ENCODE measurements around the gene OR2V2. TPM values are rescaled to one million over a fixed set of nuclear protein-coding genes. Genes with fewer than 3 reads are reported as not detected.
A peak's percentile ranks its signal among the peaks of the same experiment; 100 is the strongest.

OR2V2 gene
- total RNA-seq, 1 donor from 2014 or later = not detected

GRCh38 chr5:181184845-181185216, 37.4 kb downstream of the OR2V2 start:
- intact Hi-C loops (cut with DNase I) = loop anchor here (5.0 kb wide), 1 partner anchor 383 kb away; the partner anchor contains the start of gene MGAT1
- DNase-seq (ENCODE audit: missing footprints) (no peak), ATAC-seq (no peak)

- DNase-seq (ENCODE audit: missing footprints) (no peak), ATAC-seq (no peak)
- intact Hi-C loops (cut with DNase I) = loop anchor here (5.0 kb wide), 1 partner anchor 383 kb away; the partner anchor contains the start of gene MGAT1
Observed at GRCh38 chr5:181185560-181185959, 38.2 kb downstream of the OR2V2 start.

GRCh38 chr5:181186022-181186421, 38.6 kb downstream of the OR2V2 start:
- ATAC-seq (no peak), DNase-seq (ENCODE audit: missing footprints) (no peak)
- intact Hi-C loops (cut with DNase I) = loop anchor here (5.0 kb wide), 1 partner anchor 384 kb away; the partner anchor contains the start of gene MGAT1

GRCh38 chr5:181186986-181187499, 39.7 kb downstream of the OR2V2 start:
- ATAC-seq (no peak), DNase-seq (ENCODE audit: missing footprints) (no peak)
- intact Hi-C loops (cut with DNase I) = loop anchor here (5.0 kb wide), 1 partner anchor 385 kb away; the partner anchor contains the start of gene MGAT1

GRCh38 chr5:181187500-181188213, 40.3 kb downstream of the OR2V2 start:
- DNase-seq (ENCODE audit: missing footprints) (peak; percentile 88), ATAC-seq (peak; percentile 22)
- intact Hi-C loops (cut with DNase I) = loop anchor here (1.0 to 5.0 kb wide), 3 partner anchors 35 to 385 kb away; partner anchors contain the start of genes MGAT1 and TRIM52

GRCh38 chr5:181188700-181189362, 41.4 kb downstream of the OR2V2 start:
- intact Hi-C loops (cut with DNase I) = loop anchor here (1.0 to 5.0 kb wide), 3 partner anchors 33 to 387 kb away; partner anchors contain the start of genes MGAT1 and TRIM52
- ATAC-seq (peak; percentile 24), DNase-seq (ENCODE audit: missing footprints) (peak; percentile 80)

- DNase-seq (ENCODE audit: missing footprints) = no peak
- intact Hi-C loops (cut with DNase I) = loop anchor here (2.0 to 5.0 kb wide), 2 partner anchors 71 to 387 kb away; partner anchors contain the start of genes MGAT1 and TRIM52
- ATAC-seq = no peak
Observed at GRCh38 chr5:181189363-181189961, 42.1 kb downstream of the OR2V2 start.

- ATAC-seq (no peak), DNase-seq (ENCODE audit: missing footprints) (no peak)
- intact Hi-C loops (cut with DNase I) = loop anchor here (2.0 to 5.0 kb wide), 2 partner anchors 71 to 388 kb away; partner anchors contain the start of genes MGAT1 and TRIM52
Observed at GRCh38 chr5:181189962-181190710, 42.8 kb downstream of the OR2V2 start.

- peak; percentile 15 for ATAC-seq
- intact Hi-C loops (cut with DNase I) = loop anchor here (1.0 kb wide), 2 partner anchors 15 to 53 kb away; no protein-coding TSS in a partner anchor
- DNase-seq (ENCODE audit: missing footprints) = peak; percentile 84
Observed at GRCh38 chr5:181190711-181191525, 43.5 kb downstream of the OR2V2 start.

GRCh38 chr5:181191526-181192336, 44.3 kb downstream of the OR2V2 start:
- ATAC-seq (peak; percentile 86), DNase-seq (ENCODE audit: missing footprints) (peak; percentile 98)
- intact Hi-C loops (cut with DNase I) = loop anchor here (1.0 kb wide), 2 partner anchors 15 to 53 kb away; no protein-coding TSS in a partner anchor

GRCh38 chr5:181192337-181193046, 45.1 kb downstream of the OR2V2 start:
- intact Hi-C loops (cut with DNase I) = no loop called here
- no peak for ATAC-seq
- no peak for DNase-seq (ENCODE audit: missing footprints)

GRCh38 chr5:181193656-181194055, 46.3 kb downstream of the OR2V2 start:
- DNase-seq (ENCODE audit: missing footprints) = no peak
- ATAC-seq = no peak
- intact Hi-C loops (cut with DNase I) = no loop called here

- DNase-seq (ENCODE audit: missing footprints) = no peak
- no peak for ATAC-seq
- intact Hi-C loops (cut with DNase I) = no loop called here
Observed at GRCh38 chr5:181194489-181195248, 47.3 kb downstream of the OR2V2 start.

- DNase-seq (ENCODE audit: missing footprints) (no peak), ATAC-seq (no peak)
- intact Hi-C loops (cut with DNase I) = no loop called here
Observed at GRCh38 chr5:181195249-181195761, 47.9 kb downstream of the OR2V2 start.

GRCh38 chr5:181197326-181197951, 50.1 kb downstream of the OR2V2 start:
- DNase-seq (ENCODE audit: missing footprints) (no peak), ATAC-seq (no peak)
- intact Hi-C loops (cut with DNase I) = no loop called here
